Endothelial cell of umbilical vein (primary cell): ENCODE data around the gene ERBB2. TPM values are rescaled to one million over a fixed set of nuclear protein-coding genes. Genes with fewer than 3 reads are reported as not detected.
"Not testable (repeated sequence)": the region's sequence is repeated elsewhere in the genome, so short reads cannot be mapped to it uniquely, and the experiment has no call there.

Experiments
- BruUV-seq: library from RNA; stranded (reverse); fragments of 400-500 nt; replicated peaks from 2 replicates; lab custom pipeline; 2021; lab: Mats Ljungman, UMichigan
- CTCF ChIA-PET: fragments of 300-600, 350-600 bp; sonication (Branson Sonifier 250); formaldehyde crosslinking; loops from one replicate; lab custom pipeline; 2021; ENCODE audit warnings: antibody characterized with exemption, inconsistent platforms; lab: Charles Lee
- POLR2A ChIA-PET: fragments of 300-600, 350-600 bp; sonication (Branson Sonifier 250); formaldehyde crosslinking; loops from one replicate; lab custom pipeline; 2021; ENCODE audit warnings: antibody characterized with exemption, inconsistent platforms; lab: Charles Lee
- DNase-seq: peaks from one replicate; pipeline ENCODE4 v3.0.0-alpha.2; 2011; ENCODE audit warnings: low read depth, low spot score
- FAIRE-seq: peaks from 2 replicates; lab custom pipeline; 2011; peaks lifted over from hg19 to GRCh38; lab: Jason Lieb, UNC
- H2AFZ ChIP-seq: 2 replicates; pipeline ENCODE4 v1.6.0; 2012; ENCODE audit warnings: low read depth, low read length, control low read depth, inconsistent platforms
- H3K27ac ChIP-seq: 2 replicates; pipeline ENCODE4 v1.5.1; 2011; ENCODE audit warnings: low read depth, mild to moderate bottlenecking, control low read depth, low read length, moderate library complexity; ENCODE audit not compliant: insufficient read depth
- H3K27me3 ChIP-seq, 2 experiments: 2 replicates each; pipeline versions ENCODE4 v1.6.0 to v1.6.1; 2011; ENCODE audit warnings: low read length in 2 of 2, mixed read lengths in 1 of 2; ENCODE audit not compliant: control insufficient read depth in 2 of 2, insufficient read depth in 2 of 2
- H3K36me3 ChIP-seq, 2 experiments: 2 replicates in 1 of 2; 3 replicates in 1 of 2; pipeline ENCODE4 v1.5.1; 2011; ENCODE audit warnings: low read length in 2 of 2, mild to moderate bottlenecking in 1 of 2, moderate library complexity in 1 of 2; ENCODE audit not compliant: control insufficient read depth in 2 of 2, insufficient read depth in 2 of 2; ENCODE audit errors: extremely low read depth in 1 of 2
- H3K4me1 ChIP-seq: 3 replicates; pipeline ENCODE4 v1.5.1; 2011; ENCODE audit warnings: mild to moderate bottlenecking, low read length; ENCODE audit not compliant: control insufficient read depth, insufficient read depth; ENCODE audit errors: extremely low read depth
- H3K4me2 ChIP-seq: 2 replicates; pipeline ENCODE4 v1.6.1; 2011; ENCODE audit warnings: low read length, control low read depth, mixed read lengths; ENCODE audit not compliant: insufficient read depth
- H3K4me3 ChIP-seq, 3 experiments: fragments of 200-600 bp in 1 of 3; sonication (generic), shearing (Covaris generic) in 1 of 3; replicated peaks in 1 of 3; 2 replicates each; pipeline ENCODE4 v1.5.1; 2011 to 2016; ENCODE audit warnings: control low read depth in 3 of 3, low read length in 3 of 3, mild to moderate bottlenecking in 2 of 3, inconsistent platforms in 1 of 3, low read depth in 1 of 3, moderate library complexity in 1 of 3; ENCODE audit not compliant: insufficient read depth in 1 of 3
- H3K79me2 ChIP-seq: 2 replicates; pipeline ENCODE4 v1.6.0; 2012; ENCODE audit warnings: low read length, inconsistent platforms; ENCODE audit not compliant: control insufficient read depth, insufficient read depth
- H3K9ac ChIP-seq: replicated peaks from 2 replicates; pipeline ENCODE3; 2011; ENCODE audit warnings: low read length, control low read depth; ENCODE audit not compliant: insufficient read depth; ENCODE audit errors: extremely low read depth
- H3K9me1 ChIP-seq: replicated peaks from 3 replicates; pipeline ENCODE4 v1.6.0; 2011; ENCODE audit warnings: mild to moderate bottlenecking, low read length; ENCODE audit not compliant: control insufficient read depth, insufficient read depth; ENCODE audit errors: extremely low read depth
- H3K9me3 ChIP-seq: replicated peaks from 2 replicates; pipeline ENCODE4 v1.5.1; 2012; ENCODE audit warnings: low read length, inconsistent platforms; ENCODE audit not compliant: control insufficient read depth, insufficient read depth
- H4K20me1 ChIP-seq: replicated peaks from 2 replicates; pipeline ENCODE3; 2011; ENCODE audit warnings: mild to moderate bottlenecking, low read length; ENCODE audit not compliant: control insufficient read depth, insufficient read depth; ENCODE audit errors: extremely low read depth
- EZH2 ChIP-seq: IDR thresholded peaks from 2 replicates; pipeline ENCODE4 v1.6.1; 2012; ENCODE audit warnings: borderline replicate concordance, low read depth, mild to moderate bottlenecking, moderate library complexity, low read length, inconsistent platforms; ENCODE audit not compliant: severe bottlenecking
- FOS ChIP-seq: IDR thresholded peaks from 2 replicates; pipeline ENCODE4 v1.6.1; 2011; ENCODE audit warnings: mild to moderate bottlenecking, low read length, moderate library complexity, borderline replicate concordance; ENCODE audit not compliant: insufficient read depth
- JUN ChIP-seq: IDR thresholded peaks from 2 replicates; pipeline ENCODE4 v1.6.1; 2011; ENCODE audit warnings: borderline replicate concordance, low read depth; ENCODE audit not compliant: insufficient read length, insufficient read depth
- POLR2A ChIP-seq: IDR thresholded peaks from 2 replicates; pipeline ENCODE4 v1.6.1; 2012; ENCODE audit warnings: low read depth, mild to moderate bottlenecking, control low read depth, low read length
- POLR2AphosphoS5 ChIP-seq: IDR thresholded peaks from 2 replicates; pipeline ENCODE4 v1.6.1; 2012; ENCODE audit warnings: low read depth, mild to moderate bottlenecking, control low read depth, low read length, moderate library complexity; ENCODE audit not compliant: insufficient read depth
- dilution Hi-C: fragments of 300-500 bp; cut with MboI; formaldehyde crosslinking; loops from one replicate; pipeline ENCODE4 v1.15.0; 2019; ENCODE audit warnings: low sequenced_read_pairs; ENCODE audit not compliant: extremely low pct_ligation_motif_present
- intact Hi-C: fragments of 100-400 bp; cut with micrococcal nuclease; formaldehyde crosslinking; loops from one replicate; pipeline ENCODE4 v1.10.0; 2022
- polyA plus RNA-seq, 4 experiments: library from polyadenylated mRNA; depleted of rRNA in 3 of 4; stranded (reverse) in 3 of 4; unstranded in 1 of 4; fragments of >200 nt; gene quantifications; 2 replicates each; pipeline versions ENCODE4 v1.2.1 to v1.2.3, GENCODE V29; 2011 to 2012; ENCODE audit warnings: missing spikeins in 1 of 4
- total RNA-seq: library from RNA; stranded (reverse); gene quantifications from 2 replicates; pipeline ENCODE4 v1.2.3, GENCODE V29; 2021
- TF ChIP-seq, protein P1 (sequence below), 2 donors: IDR thresholded peaks; 1 replicate in 1 of 2; 2 replicates in 1 of 2; pipeline ENCODE4 v1.5.1; 2011; ENCODE audit warnings: low read length in 2 of 2, mild to moderate bottlenecking in 2 of 2, moderate library complexity in 2 of 2, control low read depth in 1 of 2, inconsistent platforms in 1 of 2, low read depth in 1 of 2; ENCODE audit not compliant: insufficient read depth in 1 of 2; ENCODE audit errors: extremely low read depth in 1 of 2
- TF ChIP-seq, protein P2 (sequence below): IDR thresholded peaks from 2 replicates; pipeline ENCODE4 v1.6.1; 2011; ENCODE audit not compliant: insufficient read depth, insufficient read length

Gene ERBB2
- total and polyA plus RNA-seq, 2 donors (not counting 3 experiments of a cell fraction or from before 2014, with no cell fraction given), result 20.6 to 32.9 TPM

DNA sequence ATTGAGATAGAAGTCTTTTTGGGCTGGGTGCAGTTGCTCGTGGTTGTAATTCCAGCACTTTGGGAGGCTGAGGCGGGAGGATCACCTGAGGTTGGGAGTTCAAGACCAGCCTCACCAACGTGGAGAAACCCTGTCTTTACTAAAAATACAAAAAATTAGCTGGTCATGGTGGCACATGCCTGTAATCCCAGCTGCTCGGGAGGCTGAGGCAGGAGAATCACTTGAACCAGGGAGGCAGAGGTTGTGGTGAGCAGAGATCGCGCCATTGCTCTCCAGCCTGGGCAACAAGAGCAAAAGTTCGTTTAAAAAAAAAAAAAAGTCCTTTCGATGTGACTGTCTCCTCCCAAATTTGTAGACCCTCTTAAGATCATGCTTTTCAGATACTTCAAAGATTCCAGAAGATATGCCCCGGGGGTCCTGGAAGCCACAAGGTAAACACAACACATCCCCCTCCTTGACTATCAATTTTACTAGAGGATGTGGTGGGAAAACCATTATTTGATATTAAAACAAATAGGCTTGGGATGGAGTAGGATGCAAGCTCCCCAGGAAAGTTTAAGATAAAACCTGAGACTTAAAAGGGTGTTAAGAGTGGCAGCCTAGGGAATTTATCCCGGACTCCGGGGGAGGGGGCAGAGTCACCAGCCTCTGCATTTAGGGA, 577 bp upstream of the ERBB2 start:
- H3K79me2 ChIP-seq, H3K36me3 ChIP-seq, H4K20me1 ChIP-seq, dilution Hi-C loops, H3K27me3 ChIP-seq, intact Hi-C loops, DNase-seq, H3K27ac ChIP-seq, FAIRE-seq, POLR2A ChIA-PET, H3K4me1 ChIP-seq, H3K9me1 ChIP-seq, BruUV-seq, H3K9me3 ChIP-seq: not testable (repeated sequence)
- H3K4me2 ChIP-seq, result peak overlapping the region; percentile 73
- CTCF ChIA-PET, result interaction anchor here (0.9 to 2.3 kb wide), 11 partner anchors 11 to 77 kb away, joined by 3 to 20 read pairs (median 4); partner anchors contain the start of genes MIEN1, PGAP3 and PNMT
- H2AFZ ChIP-seq, result peak overlapping the region; percentile 10
- peak overlapping the region; percentile 39 for H3K9ac ChIP-seq
- H3K4me3 ChIP-seq, result peak overlapping the region; percentile 44 to 58 (median 52)

DNA sequence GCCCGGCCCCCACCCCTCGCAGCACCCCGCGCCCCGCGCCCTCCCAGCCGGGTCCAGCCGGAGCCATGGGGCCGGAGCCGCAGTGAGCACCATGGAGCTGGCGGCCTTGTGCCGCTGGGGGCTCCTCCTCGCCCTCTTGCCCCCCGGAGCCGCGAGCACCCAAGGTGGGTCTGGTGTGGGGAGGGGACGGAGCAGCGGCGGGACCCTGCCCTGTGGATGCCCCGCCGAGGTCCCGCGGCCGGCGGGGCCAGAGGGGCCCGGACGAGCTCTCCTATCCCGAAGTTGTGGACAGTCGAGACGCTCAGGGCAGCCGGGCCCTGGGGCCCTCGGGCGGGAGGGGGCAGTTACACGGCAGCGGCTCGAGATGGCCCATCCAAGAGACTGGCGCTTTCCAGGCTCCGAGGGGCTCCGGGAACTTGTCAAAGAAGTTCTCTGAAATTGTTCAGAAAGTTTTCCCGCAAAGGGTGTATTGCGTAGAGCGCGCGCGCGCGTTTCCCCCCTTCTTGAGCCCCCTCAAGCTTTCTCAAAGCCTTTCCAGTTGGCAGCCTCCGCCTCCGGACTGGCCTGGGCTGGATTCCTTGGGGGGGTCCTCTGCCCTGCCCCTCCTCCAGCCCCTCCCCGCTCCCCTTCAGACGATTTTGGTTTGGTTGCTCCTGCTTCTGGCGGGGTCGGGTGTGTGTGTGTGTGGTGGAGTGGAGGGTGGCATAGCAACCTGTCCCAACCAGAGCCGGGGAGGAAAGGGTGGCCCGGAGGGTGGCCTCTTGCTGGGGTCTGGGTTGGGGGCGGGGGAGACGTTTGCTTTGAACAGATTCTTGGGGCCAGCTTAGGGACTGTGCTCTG, 504 bp downstream of the ERBB2 start:
- ChIA-PET POLR2A (interaction anchor here (0.6 kb wide), 1 partner anchor 252 kb away, joined by 3 read pairs; no protein-coding TSS in a partner anchor), CTCF (interaction anchor here (1.0 to 2.3 kb wide), 10 partner anchors 12 to 78 kb away, joined by 3 to 20 read pairs (median 5); partner anchors contain the start of genes MIEN1 and PGAP3)
- Histone ChIP-seq H4K20me1 (no peaks in the 10 kb centered on the region), H3K27me3 (peaks cover 0 to 2% of the 10 kb centered on the region in 2 experiments), H3K9me3 (no peaks in the 10 kb centered on the region), H3K27ac (no peak overlapping the region), H3K79me2 (no peaks in the 10 kb centered on the region), H3K4me3 (peak overlapping the region; percentile 44 to 52 (median 52)), H3K4me1 (no peaks in the 10 kb centered on the region), H3K36me3 (no peaks in the 10 kb centered on the region), H2AFZ (peak overlapping the region; percentile 57), H3K9me1 (no peaks in the 10 kb centered on the region), H3K4me2 (peak overlapping the region; percentile 73), H3K9ac (peak overlapping the region; percentile 39)
- dilution Hi-C loops, result no loop called here
- TF ChIP-seq FOS (no peak), EZH2 (peak; percentile 33), JUN (no peak), POLR2A (no peak), POLR2AphosphoS5 (no peak)
- TF ChIP-seq, protein P1, sequence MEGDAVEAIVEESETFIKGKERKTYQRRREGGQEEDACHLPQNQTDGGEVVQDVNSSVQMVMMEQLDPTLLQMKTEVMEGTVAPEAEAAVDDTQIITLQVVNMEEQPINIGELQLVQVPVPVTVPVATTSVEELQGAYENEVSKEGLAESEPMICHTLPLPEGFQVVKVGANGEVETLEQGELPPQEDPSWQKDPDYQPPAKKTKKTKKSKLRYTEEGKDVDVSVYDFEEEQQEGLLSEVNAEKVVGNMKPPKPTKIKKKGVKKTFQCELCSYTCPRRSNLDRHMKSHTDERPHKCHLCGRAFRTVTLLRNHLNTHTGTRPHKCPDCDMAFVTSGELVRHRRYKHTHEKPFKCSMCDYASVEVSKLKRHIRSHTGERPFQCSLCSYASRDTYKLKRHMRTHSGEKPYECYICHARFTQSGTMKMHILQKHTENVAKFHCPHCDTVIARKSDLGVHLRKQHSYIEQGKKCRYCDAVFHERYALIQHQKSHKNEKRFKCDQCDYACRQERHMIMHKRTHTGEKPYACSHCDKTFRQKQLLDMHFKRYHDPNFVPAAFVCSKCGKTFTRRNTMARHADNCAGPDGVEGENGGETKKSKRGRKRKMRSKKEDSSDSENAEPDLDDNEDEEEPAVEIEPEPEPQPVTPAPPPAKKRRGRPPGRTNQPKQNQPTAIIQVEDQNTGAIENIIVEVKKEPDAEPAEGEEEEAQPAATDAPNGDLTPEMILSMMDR (IDR thresholded peaks at IDR 0.05; ENCODE audit: extremely low read depth in 1 of 2, insufficient read depth in 1 of 2, low read depth in 1 of 2, low read length in 2 of 2), result no peak
- TF ChIP-seq, protein P2, sequence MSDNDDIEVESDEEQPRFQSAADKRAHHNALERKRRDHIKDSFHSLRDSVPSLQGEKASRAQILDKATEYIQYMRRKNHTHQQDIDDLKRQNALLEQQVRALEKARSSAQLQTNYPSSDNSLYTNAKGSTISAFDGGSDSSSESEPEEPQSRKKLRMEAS, result no peak
- peak; percentile 22 for DNase-seq
- no TSS peak for BruUV-seq
- intact Hi-C loops, result no loop called here
- FAIRE-seq, result no peak
